Left forelimb (tissue), 1 donor: ENCODE measurements around the gene EHBP1L1.

Experiments used
- DNase-seq: peaks from one replicate; pipeline ENCODE4 v3.0.0-alpha.2; 2018; ENCODE audit warnings: low spot score

EHBP1L1 gene

GRCh38 chr11:65546217-65546958, 29.5 kb upstream of the EHBP1L1 start:
- no peak for DNase-seq

DNA sequence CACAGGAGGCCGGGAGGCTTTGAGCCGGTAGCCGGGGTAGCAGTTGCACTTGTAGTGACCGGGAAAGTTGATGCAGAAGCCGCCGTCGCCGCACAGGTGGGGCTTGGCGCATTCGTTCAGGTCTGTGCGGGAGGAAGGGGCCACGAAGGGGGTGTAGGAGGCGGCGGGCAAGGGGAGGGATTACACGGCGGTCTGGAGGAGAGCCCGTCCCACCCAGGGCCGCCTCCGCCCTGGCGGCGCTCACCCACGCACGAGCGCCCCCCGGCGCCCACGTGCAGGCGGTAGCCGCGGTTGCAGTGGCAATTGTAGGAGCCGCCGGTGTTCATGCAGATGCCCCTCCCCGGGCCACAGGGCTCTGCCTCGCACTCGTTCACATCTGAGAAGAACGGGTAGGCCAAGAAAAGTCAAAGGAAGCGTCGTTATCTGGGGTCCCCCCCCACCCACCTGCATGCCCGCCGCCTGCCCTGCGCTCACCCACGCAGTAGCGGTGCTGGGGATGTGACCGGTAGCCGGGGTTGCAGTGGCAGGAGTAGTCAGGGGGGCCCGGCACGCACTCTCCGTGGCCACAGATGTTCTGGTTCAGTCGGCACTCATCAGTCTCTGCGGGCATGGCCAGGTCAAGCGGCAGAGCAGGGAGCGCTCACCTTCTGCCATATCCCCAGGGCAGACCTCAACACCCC, 28.3 kb upstream of the EHBP1L1 start:
- DNase-seq = no peak

- DNase-seq = no peak
Measured at GRCh38 chr11:65548395-65548794, 27.5 kb upstream of the EHBP1L1 start.

DNA sequence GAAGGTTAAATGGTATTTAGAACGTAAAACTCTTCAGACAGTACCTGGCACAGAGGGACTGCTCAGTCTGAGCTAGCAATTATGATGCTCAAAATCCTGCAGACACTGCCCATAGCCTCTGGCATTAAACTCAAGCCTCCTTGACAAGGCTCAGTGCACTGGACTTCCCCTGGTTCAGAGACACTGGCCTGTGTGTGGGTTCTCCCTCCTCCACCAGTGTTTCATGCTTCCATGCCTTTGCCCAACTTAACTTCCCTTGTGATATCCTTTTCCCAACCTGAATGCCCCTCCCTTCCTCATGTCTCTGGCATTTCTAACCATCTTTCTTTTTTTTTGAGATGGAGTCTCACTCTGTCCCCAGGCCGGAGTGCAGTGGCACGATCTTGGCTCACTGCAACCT, 26.8 kb upstream of the EHBP1L1 start:
- no peak for DNase-seq

- DNase-seq = no peak
Measured at GRCh38 chr11:65551572-65552387, 24.1 kb upstream of the EHBP1L1 start.

DNA sequence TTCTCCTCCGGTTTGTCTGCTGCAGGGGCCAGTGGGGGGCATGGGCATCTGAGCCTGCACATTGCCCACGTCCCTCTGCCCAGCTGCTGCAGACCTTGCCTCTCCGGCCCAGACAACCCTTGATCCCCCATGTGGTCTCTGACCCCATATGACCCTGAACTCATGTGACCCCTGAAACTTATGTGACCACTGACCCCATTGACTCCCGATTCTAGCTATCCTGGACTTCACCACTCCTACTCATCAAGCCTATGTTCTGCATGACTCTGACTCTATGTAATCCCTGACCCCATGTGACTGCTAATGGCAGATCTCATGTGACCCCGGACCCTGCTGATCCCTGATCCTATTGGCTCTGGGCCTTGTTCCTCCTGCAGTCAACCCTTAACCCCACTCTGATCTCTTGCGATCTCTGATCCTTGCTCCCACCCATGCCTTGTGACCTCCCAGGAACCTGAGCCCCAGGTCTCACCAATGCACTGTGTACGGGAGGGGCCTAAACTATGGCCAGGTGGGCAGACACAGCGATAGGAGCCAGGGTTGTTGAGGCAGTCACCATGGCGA, 23.4 kb upstream of the EHBP1L1 start:
- no peak for DNase-seq

GRCh38 chr11:65553301-65554001, 22.4 kb upstream of the EHBP1L1 start:
- no peak for DNase-seq

DNA sequence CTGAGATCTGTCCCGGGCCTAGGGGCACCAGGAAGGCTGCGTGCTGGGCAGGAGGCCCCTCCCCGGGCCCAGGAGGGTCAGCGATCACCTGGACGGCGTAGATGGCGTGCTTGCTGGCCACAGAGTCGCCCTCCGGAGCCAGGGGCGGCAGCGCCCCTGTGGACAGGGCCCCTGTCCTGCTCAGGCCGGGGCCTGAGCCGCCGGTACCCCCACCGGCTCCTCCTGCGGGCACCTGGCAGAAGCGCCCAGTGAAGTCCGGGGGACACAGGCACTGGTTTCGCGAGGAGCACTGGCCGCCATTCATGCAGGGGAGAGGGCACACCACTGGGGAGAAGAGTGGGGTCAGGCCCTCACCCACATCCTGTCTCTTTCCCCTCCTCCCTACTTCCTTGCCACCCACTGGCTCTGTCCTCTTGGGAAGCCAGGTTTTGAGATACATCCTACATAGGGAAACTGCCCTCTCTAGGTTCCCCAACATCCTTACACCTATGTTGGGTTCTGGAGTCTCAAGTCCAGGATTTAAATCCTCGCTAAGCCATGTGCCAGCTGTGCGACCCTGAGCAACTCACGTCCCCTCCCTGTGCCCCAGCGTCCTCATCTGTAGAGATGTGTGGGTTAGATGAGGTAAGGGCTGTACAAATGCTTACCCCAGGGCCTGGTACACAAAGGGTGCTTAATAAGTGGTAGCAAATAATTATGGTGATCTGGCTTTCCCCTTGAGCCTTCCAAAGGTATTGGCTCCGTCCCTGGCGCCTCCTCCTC, 21.6 kb upstream of the EHBP1L1 start:
- DNase-seq = no peak

GRCh38 chr11:65554842-65555430, 20.9 kb upstream of the EHBP1L1 start:
- no peak for DNase-seq

GRCh38 chr11:65555693-65556231, 20.1 kb upstream of the EHBP1L1 start:
- DNase-seq = no peak

DNA sequence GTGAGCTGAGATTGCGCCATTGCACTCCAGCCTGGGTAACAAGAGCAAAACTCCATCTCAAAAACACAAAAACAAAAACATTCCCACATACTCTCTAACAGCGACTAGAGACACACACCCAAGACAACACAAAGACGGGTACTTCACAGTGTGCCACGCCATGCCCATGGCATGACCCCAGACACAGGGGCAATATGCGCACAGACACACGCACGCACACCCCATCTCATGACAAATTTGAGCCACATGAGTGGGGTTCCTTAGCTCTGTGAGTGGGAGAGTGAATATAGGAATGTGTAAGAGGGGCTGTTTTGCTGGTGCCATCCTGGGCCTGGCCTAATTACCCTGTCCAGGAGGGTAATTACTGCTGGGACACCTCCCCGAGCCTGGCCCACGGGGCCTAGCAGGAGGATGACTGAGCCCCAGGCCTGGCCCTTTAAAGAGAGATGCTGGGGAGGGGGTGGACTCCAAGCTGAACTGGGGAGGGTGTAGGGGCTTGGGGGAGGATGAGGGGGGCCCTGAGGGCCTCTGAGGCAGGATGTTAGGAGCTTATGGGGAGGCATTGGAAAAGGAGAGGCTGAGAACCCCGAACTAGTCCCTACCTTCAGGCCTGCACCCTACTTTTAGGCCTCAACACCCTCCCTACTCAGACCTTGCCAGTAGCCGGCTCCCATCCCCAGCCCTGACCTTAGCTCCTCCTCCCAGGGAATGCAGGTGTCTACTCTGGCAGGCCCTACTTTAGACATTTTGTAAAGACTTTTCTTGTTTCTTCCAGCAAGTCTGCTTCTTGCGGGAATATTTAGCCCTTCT, 19.2 kb upstream of the EHBP1L1 start:
- DNase-seq = no peak

DNA sequence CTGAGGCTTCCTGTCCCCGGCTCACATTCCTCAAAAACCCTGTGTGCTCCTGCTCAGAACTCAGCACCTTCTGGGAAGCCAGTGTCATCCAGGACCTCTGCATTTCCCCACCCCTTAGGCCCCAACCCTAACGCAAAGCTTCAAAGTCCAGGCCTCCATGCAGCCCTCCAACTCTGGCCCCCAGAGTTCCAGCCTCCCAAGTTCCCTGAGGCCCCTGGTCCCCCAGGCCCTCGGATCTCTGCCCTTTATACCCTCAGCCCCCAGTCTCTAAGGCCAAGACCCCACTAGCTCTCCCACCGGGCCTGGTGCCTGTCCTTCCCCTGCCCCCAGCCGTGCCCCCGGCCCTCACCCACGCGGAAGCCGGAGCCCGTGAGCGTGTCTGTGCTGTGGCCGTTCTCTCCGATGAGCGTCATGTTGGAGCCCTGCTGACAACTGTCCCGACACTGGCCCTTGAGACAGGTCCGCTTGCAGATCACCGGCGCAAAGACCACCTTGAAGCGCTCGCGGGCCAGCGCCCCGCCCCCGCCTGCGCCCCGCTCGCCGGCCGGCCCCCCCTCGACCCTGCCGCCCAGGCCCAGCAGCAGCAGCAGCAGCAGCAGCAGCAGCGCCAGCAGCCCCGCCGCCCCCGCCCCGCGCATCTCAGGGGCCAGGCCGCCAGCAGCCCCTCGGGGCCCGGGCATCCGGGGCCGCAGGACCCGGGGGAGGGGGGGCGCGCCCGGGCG, 18.4 kb upstream of the EHBP1L1 start:
- DNase-seq = no peak

- peak; percentile 90 for DNase-seq
Measured at GRCh38 chr11:65558002-65558929, 17.6 kb upstream of the EHBP1L1 start, which contains the start of gene LTBP3. LTBP3 (minus strand) TSS chr11:65558359; CDS start chr11:65557959, 400 bp downstream.

- no peak for DNase-seq
Measured at GRCh38 chr11:65558930-65559509, 16.8 kb upstream of the EHBP1L1 start.

GRCh38 chr11:65559535-65559934, 16.3 kb upstream of the EHBP1L1 start:
- DNase-seq = no peak

GRCh38 chr11:65559951-65560537, 15.8 kb upstream of the EHBP1L1 start:
- DNase-seq = no peak
